GM19099 (cell line): ENCODE results near the gene CHN2.

Experiments
- POLR2A ChIP-seq: IDR thresholded peaks from 3 replicates; pipeline ENCODE4 v1.6.1; 2011; ENCODE audit warnings: low read depth; ENCODE audit not compliant: insufficient read length; ENCODE audit errors: extremely low read depth

CHN2 gene

DNA sequence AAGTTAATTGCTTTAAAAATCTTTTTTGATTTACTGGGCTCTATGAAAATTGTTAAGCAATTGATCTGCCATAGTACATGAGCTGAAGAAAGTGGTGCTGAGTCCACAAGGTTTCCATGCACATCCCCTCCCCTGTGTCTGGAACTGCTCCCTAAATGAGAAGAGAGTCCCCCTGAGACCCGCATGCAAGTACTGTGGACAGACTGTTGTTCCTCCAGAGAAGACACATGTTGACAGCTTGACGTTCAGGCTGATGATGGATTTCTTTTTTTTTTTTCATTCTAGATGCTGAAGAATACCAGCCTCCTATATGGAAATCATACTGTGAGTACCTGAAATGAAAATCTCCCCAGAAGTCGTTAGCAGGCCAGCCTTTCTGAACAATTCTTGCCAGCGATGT is 159.8 kb downstream of the CHN2 start:
- no peak for TF ChIP-seq POLR2A

DNA sequence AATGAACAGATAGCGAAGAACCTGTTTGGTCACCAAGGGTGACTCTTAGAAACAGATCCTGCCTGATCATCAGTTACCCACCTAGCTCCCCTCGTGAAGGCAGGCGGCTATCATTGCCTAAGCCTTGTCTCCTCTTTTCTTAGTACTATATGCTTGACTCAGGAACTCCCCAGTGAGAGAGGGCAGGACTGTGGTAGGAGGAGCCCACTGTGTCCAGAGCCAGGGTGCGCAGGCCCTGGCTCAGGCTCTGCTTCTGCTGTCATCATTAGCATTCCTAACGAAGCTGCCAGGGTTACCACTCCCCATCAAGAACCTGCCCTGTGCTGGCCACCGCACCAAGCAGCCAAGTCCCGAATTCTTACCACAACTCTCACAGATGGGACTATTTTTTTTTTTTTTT is 160.8 kb downstream of the CHN2 start:
- TF ChIP-seq POLR2A = no peak

DNA sequence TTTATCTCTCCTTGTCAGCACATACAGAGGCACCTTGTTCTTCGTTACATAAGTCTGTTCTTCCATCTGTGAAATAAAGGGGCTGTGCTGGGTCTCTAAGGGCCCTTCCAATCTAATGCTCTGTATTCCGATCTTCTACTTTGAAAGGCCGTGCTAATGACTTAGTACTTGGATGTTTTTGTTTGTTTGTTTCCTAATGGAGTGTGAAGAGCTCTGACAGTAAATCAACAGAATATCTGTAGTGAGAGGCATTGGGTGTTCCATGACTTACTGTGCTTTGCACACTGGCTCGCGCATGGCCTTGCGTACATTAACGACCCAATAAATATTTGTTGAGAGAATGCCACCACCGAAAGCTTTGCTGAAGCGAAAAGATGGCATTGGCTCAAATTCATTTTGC is 162.1 kb downstream of the CHN2 start:
- no peak for TF ChIP-seq POLR2A

DNA sequence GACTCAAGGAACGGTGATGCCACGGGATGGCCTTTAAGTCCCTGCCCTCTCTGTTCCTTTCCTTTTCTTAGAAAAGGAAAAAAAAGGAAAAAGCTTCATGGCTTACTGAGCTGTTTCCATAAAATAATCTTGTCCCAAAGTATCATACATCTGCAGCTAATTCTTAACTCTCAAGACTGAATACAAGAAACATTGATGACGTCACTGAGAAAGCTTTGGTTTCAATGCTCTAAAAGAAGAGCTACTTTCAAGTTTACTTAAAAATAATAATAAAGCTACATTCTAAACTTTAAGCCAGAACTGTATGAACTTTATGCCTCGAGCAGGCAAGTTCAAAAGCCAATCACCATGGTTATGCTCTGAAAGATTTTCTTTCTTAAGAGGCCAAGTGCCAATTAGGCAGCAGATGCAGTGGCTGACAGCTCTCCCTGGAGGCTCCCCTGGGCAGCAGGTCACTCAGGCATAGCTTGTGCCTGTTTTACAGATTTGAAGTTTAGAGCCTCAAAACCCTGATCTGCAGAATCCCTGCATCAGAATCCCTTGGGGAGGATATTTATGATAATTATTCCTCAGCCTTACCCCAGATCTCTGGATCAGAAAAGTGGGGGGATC is 165.0 kb downstream of the CHN2 start:
- no peak for TF ChIP-seq POLR2A

DNA sequence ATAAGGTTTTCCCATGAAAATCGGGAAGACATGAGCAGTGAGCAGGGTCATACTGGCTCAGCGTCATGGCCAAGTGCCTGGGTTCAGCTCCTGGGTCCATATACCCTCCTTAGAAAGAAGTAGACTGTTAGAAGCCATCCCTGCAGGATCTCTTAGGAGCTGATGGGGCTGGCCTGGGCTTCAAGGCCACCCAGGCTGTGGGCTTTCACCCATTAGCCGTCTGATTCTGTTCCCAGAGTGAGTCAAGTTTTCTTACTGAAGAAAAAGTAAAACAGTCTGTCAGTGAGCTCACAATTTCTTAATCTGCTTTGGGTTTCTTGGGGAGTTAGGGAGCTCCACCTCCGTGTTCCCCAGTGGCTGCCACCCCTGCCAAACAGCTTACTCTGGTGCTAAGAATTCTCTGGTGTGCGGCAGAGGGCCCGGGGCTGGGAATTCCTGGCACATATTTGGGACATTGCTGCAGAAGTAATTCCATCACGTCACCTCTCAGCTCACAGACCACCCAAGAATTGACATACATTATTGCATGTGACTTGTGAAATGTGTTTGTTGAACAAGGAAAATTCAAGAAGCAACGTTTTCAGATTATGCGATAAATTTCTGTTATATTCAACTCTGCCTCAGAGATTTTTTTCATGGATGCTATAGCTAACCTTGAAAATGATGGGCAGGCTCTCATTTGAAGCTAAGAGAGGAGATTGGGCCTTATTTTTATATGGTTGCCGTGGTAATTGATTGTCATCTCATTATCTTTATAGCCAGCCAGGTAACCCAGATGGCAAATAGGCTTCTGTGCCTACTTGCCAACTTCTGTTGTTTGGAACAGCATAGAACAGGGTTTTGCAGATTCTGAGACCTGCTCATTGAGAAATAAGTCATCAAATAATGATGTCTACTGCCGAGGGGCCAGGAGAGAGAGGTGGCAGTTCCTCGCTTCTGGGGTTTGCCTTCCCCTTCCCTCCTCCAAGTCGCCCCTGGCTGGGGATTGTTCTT is 166.4 kb downstream of the CHN2 start:
- TF ChIP-seq POLR2A = no peak

DNA sequence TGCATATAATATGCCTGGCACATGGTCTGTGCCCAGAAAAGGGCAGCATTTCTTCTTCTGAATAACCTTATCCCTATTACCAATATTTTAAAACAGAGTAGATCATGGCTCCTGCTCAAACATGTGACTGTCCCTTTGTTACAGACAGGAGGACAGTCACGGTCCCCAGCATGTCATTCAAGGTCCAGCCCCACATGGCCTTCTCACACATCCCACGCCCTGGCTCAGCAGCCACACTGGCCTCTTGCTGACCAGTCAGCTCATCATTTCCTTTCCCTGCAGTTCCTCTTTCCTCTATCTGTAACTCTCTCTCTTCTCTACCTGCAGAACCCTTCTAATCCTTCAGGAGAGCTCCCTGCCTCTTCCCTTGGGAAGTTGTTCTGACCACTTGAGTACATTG is 167.8 kb downstream of the CHN2 start:
- no peak for TF ChIP-seq POLR2A

DNA sequence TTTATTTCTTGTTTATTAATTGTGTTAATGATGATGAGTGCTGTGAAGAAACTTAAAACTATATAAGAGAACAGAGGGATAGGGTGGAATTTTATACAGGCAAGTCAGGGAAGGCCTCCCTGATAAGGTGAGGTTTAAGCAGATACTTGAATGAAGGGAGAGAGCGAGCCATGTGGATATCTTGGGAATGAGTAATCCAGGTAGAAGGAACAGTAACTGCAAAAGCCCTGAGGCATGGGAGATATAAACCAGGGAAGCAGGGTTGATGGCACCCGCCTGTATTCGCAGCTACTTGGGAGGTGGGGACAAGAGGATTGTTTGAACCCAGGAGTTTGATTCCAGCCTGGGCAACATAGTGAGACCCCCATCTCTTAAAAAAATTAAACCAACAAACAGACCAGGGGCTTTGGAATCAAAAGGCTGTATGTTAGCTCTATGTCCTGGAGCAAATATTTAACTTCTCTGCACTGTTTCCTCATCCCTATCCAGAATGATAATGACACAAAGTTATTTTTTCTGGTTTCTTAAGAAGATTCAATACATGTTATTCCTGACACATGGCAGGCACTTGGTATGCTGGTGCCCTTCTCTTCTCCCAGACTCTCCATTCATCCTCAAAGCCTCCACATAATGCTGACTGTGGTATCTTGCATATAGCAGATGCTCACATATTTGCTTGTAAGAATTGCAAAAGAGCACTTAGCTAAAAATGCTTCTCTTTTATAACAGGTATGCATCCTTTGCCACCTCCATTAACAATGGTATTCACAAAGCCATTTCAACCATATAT is 169.3 kb downstream of the CHN2 start:
- no peak for TF ChIP-seq POLR2A

DNA sequence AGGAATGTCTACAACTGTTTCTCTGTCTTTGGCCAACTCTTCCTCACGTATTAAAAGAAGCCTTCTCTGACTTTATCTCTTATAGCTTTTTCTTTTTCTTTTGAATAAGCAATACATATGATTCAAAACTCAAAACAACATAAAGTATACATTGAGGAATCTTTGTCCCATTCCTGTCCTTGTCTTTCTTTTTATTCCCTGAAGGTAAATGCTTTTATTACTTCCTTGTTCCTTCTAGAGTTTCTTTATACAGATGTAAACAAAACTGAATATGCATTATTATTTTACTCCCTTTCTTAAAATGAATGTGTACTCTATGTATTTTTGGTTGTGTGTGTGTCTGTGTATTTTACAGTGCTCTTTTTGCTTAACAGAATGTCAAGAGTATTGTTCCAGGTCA is 170.1 kb downstream of the CHN2 start:
- no peak for TF ChIP-seq POLR2A

DNA sequence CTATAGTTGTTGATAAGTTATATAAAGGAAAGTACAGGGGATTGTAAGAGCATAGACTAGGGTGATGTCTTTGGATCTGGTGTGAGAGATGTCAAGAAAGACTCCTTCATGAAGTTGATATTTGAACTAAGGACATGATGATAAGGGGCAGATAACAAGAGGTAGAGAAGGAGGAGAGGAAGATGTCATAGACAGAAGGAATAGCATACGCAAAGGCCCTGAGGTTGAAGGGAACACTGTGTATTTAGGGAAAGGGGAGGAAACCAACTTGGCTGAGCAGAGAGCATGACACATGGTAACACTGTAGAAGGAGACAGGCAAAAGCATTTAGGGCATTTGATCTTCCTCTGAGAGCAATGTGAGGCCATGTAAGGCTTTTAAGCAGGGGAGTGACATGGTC is 170.8 kb downstream of the CHN2 start:
- TF ChIP-seq POLR2A = no peak

DNA sequence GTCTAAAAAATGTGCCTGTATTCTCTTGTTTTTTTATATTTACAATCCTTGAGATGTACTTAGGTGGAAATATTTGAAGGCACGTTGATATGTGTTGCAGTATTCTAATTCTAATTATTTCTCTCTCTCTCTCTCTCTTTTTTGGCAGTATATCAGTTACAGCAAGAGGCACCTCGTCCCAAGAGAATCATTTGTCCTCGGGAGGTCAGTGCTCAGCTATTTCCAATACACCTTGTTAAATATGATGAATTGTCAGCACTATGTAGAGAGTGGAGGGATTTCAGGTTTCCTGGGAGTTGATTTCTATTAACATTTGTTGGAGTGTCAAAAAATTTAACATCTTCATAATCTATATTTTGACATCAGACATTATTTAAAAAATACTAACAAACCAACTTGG is 173.2 kb downstream of the CHN2 start:
- TF ChIP-seq POLR2A = no peak

DNA sequence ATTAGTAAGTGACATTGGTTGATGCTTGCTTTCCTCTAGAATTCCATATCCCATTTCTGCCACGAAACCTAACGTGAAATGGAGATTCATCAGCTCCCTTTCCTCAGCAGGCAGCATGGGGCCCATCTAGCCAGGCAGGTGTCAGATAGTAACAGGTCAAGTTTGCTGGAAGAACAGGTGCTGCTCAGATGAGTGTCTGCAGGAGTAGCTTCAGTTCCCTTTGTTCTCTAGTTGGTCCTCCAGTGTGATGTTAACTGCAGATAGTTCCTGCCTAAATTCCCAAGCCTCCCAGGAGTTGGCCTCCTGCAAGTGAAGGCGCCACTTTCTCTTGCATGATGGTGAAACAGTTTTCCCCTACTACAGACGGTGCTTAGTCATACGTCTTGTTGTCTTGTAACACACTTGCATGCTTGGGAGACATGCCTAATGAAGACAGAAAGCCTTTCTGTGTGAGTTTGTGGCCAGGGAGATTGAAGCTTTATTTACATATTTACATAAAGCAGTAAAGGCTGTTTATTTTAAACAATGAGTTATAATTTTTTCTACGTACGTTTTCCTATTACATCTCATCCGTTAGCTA is 175.4 kb downstream of the CHN2 start:
- no peak for TF ChIP-seq POLR2A

DNA sequence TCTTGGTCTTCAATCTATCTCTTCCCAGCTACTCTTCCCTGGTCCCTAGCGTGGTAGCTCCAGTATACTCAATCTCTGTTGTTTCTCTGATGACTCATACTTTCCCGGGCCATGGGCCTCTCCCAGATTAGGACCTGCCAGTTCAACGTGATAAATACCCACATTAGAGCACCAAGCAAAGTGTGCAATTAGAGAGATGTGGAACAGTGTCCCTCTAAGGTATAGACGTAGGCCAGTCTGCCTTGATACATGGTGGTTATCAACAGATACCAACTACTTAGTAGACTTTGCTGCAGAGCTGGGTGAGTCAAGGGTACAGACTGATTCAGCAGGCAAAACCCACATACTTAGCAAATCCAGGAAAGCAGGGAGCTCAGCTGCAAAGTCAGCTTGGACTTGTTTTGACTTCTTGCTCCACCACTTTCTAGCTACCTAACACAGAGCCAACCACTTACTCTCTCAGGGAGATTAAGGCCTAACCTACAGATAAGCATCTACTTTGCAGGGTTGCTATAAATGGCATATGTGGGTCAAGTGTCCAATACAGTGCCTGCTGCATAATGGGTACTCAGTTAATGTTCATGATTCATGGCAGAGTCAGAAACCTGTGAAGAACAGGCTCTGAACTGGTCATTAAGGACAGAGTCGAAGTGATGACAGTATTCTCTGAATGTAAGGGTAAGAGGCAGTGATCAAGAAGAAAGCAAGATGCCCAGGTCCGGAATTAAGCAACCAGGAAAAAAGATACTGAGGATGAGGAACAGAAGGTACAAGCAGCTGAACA is 176.1 kb downstream of the CHN2 start:
- no peak for TF ChIP-seq POLR2A

DNA sequence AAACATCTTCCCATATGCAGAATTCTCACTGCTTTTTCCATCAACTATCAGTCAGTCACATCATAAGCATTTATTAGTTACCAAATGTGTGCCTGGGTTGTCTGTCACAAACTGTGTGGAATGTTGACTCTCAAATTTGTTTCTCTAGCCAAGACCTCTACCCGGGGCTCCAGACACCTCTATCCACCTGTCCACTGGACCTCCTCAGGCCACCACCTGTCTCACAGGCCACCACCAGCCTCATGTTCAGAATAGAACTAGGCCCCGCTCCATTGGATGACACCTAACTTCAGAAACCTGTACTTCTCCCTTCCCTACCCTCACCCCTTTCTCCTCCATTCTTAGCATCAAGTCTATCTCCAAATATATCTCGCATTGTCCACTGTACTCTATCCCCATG is 176.9 kb downstream of the CHN2 start:
- TF ChIP-seq POLR2A = no peak

DNA sequence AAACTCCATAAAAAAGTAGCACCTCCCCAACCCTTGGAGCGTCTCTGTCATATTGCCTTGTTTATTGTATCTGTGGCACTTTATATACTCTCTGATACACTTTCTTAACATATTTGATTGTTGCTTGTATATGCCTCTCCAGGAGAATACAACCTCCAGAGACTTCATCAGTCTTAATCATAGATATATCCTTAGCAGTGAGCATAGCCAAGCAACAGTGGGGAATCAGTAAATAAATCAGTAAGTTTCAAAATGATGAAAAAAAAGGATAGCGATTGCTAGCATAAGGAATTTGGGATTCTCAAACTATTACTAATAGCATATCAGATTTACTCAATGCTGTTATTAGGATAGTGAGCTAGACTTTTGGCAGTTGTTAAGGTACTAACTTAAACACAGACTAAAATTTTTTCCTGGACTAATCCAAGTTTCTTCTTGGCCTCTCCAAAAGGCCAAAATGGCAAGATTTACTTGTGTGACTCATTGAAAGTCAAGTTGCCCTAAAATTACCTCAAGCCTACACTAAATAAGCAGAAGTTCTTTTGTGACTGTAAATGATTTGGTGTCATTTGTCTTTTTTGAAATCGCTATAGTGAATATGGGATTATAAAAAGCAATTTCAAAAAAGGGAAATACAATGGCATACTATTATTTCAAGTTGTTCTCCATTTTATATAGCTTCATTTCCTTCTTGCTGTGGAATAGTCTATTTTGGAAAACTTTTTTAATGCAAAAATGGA is 177.9 kb downstream of the CHN2 start:
- no peak for TF ChIP-seq POLR2A
